ENCODE measurements around the gene SLC39A11. TPM values are rescaled to one million over a fixed set of nuclear protein-coding genes. Genes with fewer than 3 reads are reported as not detected.

Gene SLC39A11
- total RNA-seq, 1 experiment from 2014 or later = 56.1 TPM

- in situ Hi-C loops (cut with HindIII; ENCODE audit: low pct_unique_long_range_greater_than_20kb, low sequenced_read_pairs) = no loop called here
- no peak for DNase-seq (ENCODE audit: low read depth, low spot score)
- Histone ChIP-seq H3K4me1 (ENCODE audit: control insufficient read depth, insufficient read depth, low read length) (peaks cover 37% of the 10 kb centered on the region), H3K27me3 (ENCODE audit: control insufficient read depth, insufficient read depth, low read length) (no peaks in the 10 kb centered on the region), H3K4me3 (ENCODE audit: low read depth in 2 of 2, low read length in 2 of 2) (no peak overlapping the region), H3K36me3 (ENCODE audit: control insufficient read depth, insufficient read depth, low read length) (no peaks in the 10 kb centered on the region), H3K9me3 (ENCODE audit: control insufficient read depth, insufficient read depth, low read depth, low read length) (no peaks in the 10 kb centered on the region), H3K27ac (ENCODE audit: low read length) (peak overlapping the region; percentile 64; the same call in 1 of the 2 replicates)
- no TSS peak for BruUV-seq (replicated peaks)
- TF ChIP-seq TCF7L2 (IDR thresholded peaks at IDR 0.05; ENCODE audit: low read depth, low read length) = no peak
- ChIA-PET POLR2A (no interaction called here), CTCF (no interaction called here)
- intact Hi-C loops (cut with micrococcal nuclease; ENCODE audit: unreplicated experiment) = loop anchor here (2.0 kb wide), 1 partner anchor 20 kb away; no protein-coding TSS in a partner anchor
- no peak for ATAC-seq
These were observed 429.7 kb downstream of the SLC39A11 start for GRCh38 chr17:72662827-72663190.

- POLR2A ChIA-PET = no interaction called here
- Histone ChIP-seq H3K4me3 (ENCODE audit: low read depth in 2 of 2, low read length in 2 of 2) (no peak overlapping the region), H3K27ac (ENCODE audit: low read length) (peak overlapping the region; percentile 64), H3K9me3 (ENCODE audit: control insufficient read depth, insufficient read depth, low read depth, low read length) (no peaks in the 10 kb centered on the region), H3K4me1 (ENCODE audit: control insufficient read depth, insufficient read depth, low read length) (peaks cover 41% of the 10 kb centered on the region), H3K36me3 (ENCODE audit: control insufficient read depth, insufficient read depth, low read length) (no peaks in the 10 kb centered on the region), H3K27me3 (ENCODE audit: control insufficient read depth, insufficient read depth, low read length) (no peaks in the 10 kb centered on the region)
- in situ Hi-C loops (cut with HindIII; ENCODE audit: low pct_unique_long_range_greater_than_20kb, low sequenced_read_pairs) (no loop called here), intact Hi-C loops (cut with micrococcal nuclease; ENCODE audit: unreplicated experiment) (loop anchor here (2.0 kb wide), 1 partner anchor 21 kb away; no protein-coding TSS in a partner anchor)
- no TSS peak for BruUV-seq (replicated peaks)
- no peak for TF ChIP-seq CTCF (IDR thresholded peaks at IDR 0.05)
- no peak for TF ChIP-seq SIN3A (IDR thresholded peaks at IDR 0.05; ENCODE audit: borderline replicate concordance, insufficient read depth, low read depth, low read length)
- TF ChIP-seq TCF7L2 (IDR thresholded peaks at IDR 0.05; ENCODE audit: low read depth, low read length) = no peak
- TF ChIP-seq REST (IDR thresholded peaks at IDR 0.05; ENCODE audit: insufficient read depth in 1 of 2, low read depth in 2 of 2, low read length in 1 of 2) = no peak
- TF ChIP-seq POLR2AphosphoS5 (IDR thresholded peaks at IDR 0.05; ENCODE audit: low read depth, low read length) = no peak
- ATAC-seq (no peak), DNase-seq (ENCODE audit: low read depth, low spot score) (no peak)
- CTCF ChIA-PET = no interaction called here
These were observed 430.3 kb downstream of the SLC39A11 start for GRCh38 chr17:72661945-72662826.

All from Panc1 (cell line).